Stimulated activated CD4-positive, alpha-beta T cell treated with anti-CD3 and anti-CD28 coated beads, Interleukin-12 subunit alpha, Interleukin-12 subunit beta, amount 100 ng/mL, for 48 hours (primary cell): Measurements from ENCODE around the gene NCAPD3.
"Not testable (repeated sequence)": the region's sequence is repeated elsewhere in the genome, so short reads cannot be mapped to it uniquely, and the experiment has no call there.

ENCODE experiments used
- DNase-seq, 3 donors: peaks; one replicate each; pipeline ENCODE4 v3.0.0-alpha.2; 2020; ENCODE audit warnings: low read depth in 2 of 3, low spot score in 1 of 3

Gene NCAPD3, protein sequence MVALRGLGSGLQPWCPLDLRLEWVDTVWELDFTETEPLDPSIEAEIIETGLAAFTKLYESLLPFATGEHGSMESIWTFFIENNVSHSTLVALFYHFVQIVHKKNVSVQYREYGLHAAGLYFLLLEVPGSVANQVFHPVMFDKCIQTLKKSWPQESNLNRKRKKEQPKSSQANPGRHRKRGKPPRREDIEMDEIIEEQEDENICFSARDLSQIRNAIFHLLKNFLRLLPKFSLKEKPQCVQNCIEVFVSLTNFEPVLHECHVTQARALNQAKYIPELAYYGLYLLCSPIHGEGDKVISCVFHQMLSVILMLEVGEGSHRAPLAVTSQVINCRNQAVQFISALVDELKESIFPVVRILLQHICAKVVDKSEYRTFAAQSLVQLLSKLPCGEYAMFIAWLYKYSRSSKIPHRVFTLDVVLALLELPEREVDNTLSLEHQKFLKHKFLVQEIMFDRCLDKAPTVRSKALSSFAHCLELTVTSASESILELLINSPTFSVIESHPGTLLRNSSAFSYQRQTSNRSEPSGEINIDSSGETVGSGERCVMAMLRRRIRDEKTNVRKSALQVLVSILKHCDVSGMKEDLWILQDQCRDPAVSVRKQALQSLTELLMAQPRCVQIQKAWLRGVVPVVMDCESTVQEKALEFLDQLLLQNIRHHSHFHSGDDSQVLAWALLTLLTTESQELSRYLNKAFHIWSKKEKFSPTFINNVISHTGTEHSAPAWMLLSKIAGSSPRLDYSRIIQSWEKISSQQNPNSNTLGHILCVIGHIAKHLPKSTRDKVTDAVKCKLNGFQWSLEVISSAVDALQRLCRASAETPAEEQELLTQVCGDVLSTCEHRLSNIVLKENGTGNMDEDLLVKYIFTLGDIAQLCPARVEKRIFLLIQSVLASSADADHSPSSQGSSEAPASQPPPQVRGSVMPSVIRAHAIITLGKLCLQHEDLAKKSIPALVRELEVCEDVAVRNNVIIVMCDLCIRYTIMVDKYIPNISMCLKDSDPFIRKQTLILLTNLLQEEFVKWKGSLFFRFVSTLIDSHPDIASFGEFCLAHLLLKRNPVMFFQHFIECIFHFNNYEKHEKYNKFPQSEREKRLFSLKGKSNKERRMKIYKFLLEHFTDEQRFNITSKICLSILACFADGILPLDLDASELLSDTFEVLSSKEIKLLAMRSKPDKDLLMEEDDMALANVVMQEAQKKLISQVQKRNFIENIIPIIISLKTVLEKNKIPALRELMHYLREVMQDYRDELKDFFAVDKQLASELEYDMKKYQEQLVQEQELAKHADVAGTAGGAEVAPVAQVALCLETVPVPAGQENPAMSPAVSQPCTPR (N-terminal part only)

GRCh38 chr11:134223836-134224709 is at the start of gene NCAPD3, which contains the start of gene VPS26B:
Gene NCAPD3 (minus strand): TSS chr11:134223967. CDS start chr11:134223926, 41 bp downstream.
Gene VPS26B (plus strand): TSS chr11:134224671. CDS start chr11:134225123, 452 bp downstream.
- DNase-seq, result peak; percentile 93 to 96 (median 95)

DNA sequence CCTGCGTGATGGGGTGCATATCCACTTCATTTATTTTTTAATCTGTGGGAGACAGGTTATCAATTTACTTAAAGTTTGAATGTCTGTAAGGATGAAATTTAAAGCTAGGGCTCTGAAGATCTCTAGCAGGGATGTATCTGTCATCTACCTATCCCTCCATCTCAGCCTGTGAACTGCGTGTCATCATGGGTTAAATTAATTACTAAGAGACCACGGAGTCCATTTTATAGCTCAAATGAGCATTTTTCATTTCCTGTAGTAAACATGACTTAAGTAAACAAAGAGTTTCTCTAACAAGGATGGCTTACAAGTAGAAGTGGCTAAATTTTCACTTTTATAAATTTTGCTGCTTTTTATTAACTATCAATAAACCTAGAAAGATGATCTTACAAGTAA is 49.5 kb upstream of the NCAPD3 start:
- no peak for DNase-seq

DNA sequence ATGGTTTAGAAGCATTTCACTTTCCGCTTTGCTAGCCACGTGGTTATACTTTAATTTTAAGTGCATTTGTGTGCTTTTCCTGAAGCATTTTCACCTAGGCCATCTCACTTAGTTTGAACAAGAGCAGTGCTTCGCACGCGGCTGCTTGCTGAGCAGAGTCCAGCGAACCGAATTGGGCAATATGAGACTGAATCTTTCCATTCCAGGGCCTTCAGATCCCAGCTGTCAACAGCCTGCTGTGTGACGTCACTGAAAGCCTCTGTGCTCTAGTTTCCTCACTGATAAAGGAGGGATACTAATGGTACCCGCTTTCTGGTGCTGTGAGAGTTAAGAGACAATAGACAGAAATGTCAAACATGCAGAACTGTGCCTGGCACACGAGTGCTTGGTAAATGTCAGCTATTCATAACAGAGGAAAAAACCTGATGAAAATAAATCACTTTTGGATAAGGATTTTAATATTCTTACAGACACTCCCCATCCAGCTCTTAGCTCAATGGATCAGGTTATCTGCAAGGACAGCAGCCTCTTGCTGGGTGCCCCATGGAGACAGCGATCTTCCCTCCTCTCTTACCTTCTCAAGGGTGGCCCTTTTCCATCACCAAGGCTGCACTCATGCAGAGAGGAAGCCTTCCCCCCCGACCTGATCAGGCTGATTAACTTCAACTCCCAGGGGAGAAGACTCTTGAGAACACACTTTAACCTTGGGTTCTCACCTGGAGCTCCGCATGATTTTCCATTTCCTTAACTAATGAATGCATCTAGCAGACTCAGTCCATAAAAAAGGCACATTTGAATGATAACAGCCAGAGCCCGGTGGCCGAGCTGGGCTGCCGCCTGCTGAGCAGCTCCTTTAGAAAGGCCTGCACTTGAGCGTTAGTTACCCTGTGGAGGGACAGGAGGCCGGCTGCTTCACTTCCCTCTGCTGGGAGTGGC is 48.9 kb upstream of the NCAPD3 start:
- DNase-seq, result no peak

- no peak for DNase-seq
Measured at GRCh38 chr11:134271978-134272377, 48.2 kb upstream of the NCAPD3 start.

DNA sequence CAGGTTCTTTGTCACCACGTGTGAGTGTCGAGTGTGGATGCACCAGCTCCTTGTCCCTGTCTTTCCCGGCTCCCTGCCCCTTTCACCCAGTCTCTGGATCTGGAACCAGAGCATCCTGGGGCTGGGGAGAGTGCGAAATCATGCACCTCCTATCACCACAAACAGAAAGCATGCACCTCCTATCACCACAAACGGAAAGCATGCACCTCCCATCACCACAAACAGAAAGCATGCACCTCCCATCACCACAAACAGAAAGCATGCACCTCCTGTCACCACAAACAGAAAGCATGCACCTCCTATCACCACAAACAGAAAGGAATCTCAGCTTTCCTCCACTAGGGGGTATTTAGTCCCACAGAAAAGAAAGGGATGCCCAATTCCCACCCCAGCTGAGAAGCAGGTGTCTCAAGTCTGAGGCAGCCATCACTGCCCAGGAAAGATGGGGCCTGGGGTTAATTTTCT is 46.5 kb upstream of the NCAPD3 start:
- no peak for DNase-seq

GRCh38 chr11:134267966-134268365 is 44.2 kb upstream of the NCAPD3 start:
- DNase-seq, result no peak

- no peak for DNase-seq
Measured at GRCh38 chr11:134267461-134267860, 43.7 kb upstream of the NCAPD3 start.

- no peak for DNase-seq
Measured at GRCh38 chr11:134266841-134267251, 43.1 kb upstream of the NCAPD3 start.

DNA sequence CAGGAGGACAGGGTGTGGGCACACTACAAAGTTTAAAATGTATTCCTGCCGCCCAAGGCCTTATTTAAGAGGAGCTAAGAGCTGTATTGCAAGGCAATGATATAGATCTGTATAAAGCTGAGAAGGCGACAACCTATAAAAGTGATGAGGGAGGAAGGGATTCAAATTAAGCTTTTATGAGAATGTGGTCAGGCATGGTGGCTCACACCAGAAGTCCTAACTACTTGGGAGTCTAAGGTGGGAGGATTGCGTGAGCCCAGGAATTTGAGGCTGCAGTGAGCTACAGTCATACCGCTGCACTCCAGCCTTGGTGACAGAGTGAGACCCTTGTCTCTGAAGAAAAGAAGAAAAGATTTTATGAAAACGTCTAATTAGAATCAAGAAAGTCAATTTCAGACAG is 42.7 kb upstream of the NCAPD3 start:
- no peak for DNase-seq

DNA sequence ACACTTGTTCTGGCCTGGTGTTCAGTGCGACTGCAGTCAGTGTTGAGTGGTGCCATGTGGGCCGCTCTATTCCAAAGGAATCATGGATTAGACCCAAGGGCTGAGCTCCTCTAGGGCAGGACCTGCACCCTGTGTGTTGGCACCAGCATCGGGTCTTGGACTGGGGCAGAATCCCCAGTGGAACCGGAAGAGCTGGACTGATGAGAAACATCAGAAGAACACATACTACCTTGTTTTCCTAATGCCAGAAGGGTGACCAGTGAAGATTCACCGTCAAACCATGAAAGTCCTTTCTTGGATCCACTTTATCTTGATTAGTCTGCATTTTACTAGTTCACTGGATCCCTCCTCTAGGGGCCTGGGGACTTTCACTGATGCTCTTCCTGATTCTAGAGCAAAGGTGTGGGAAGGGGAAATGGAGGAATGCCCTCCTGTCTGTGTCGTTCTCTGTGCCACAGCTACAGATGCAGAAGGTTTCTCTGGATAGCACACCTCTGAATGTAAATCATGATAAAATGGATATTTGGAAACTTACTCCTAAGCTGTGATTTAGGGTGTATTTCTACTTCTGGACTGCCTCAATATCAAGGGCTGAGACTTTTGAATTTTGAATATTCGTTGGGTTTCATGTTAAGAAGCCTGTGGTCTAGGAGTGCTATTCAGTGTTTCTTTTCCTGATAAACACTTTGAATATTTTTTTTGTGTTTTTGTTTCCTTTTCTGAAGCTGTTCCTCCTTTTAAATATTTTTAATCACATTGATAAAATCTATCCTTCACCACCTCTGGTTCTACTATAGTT is 41.4 kb upstream of the NCAPD3 start:
- no peak for DNase-seq

DNA sequence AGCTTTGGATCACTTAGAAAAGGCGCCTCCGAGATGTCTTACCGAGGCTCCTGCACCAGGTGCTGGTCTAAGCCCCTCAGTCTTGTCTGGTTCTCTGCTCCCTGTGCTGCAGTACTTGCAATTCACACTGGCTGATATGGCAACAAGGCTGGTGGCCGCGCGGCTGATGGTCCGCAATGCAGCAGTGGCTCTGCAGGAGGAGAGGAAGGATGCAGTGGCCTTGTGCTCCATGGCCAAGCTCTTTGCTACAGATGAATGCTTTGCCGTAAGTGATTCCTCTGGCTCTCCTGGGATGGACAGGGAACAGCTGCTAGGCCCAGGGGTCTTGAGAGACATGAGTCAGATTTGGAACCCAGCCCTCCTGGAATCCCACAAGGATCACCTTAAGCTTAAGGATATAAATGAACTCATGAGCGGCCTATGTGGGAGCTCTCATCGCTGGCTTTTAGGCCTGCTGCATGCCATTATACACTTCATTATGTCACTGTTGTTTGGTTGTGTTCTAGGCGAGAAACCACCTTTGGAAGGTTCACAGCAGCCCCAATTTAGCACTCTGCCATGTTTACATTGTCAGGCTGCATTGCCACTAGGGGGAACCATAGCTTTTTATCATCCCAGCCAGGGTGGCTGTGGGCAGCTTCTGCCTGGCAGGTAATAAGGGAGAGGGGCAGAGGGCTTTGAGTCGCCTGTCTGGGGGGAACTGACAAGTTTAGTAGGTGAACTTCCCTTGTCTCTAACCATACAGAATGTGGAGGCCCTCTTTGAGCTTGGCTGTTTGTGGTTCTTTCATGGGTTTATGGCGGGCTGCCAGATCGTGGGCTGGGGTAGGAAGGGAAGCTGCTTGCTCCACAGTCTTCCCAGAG is 38.1 kb upstream of the NCAPD3 start:
- DNase-seq, result peak in 1 of 3 donors; percentile 27

- no peak for DNase-seq
Measured at GRCh38 chr11:134260983-134261382, 37.2 kb upstream of the NCAPD3 start.

- DNase-seq, result no peak
Measured at GRCh38 chr11:134260503-134260902, 36.7 kb upstream of the NCAPD3 start.

DNA sequence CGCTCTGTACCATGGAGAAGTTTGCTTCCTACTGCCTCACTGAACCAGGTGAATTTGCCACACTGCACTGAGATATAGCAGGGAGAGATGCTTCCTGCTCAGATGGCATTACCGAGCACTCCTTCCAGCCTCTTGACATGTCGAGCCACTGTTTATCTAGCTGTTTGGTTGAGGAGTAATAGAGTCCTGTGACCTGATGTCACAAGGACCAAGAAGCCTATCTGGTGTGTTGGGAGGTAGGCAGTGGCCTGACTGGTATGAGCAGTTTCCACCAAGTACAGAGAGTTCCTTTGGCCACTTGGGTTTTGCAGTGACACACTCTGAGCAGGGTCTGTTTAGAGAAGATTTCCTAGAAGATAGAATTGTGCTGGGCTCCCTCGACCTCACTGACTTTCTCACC is 34.8 kb upstream of the NCAPD3 start:
- DNase-seq, result no peak

GRCh38 chr11:134257101-134257500 is 33.3 kb upstream of the NCAPD3 start:
- no peak for DNase-seq

GRCh38 chr11:134255184-134255561 is 31.4 kb upstream of the NCAPD3 start:
- DNase-seq, result not testable (repeated sequence)
